MG63 (cell line): ENCODE data around the gene DIDO1. TPM values are rescaled to one million over a fixed set of nuclear protein-coding genes. Genes with fewer than 3 reads are reported as not detected.

Experiments
- DNase-seq: peaks from one replicate; pipeline ENCODE4 v3.0.0-alpha.2; 2020
- H3K27me3 ChIP-seq: fragments of 250-450 bp; sonication (Bioruptor Pico); 2 replicates; pipeline ENCODE4 v1.5.1; 2020; ENCODE audit warnings: mild to moderate bottlenecking, moderate library complexity
- H3K36me3 ChIP-seq: fragments of 250-450 bp; sonication (Bioruptor Pico); 2 replicates; pipeline ENCODE4 v1.5.1; 2020; ENCODE audit warnings: mild to moderate bottlenecking, moderate library complexity
- H3K4me3 ChIP-seq: fragments of 250-450 bp; sonication (Bioruptor Pico); 2 replicates; pipeline ENCODE4 v1.5.1; 2020; ENCODE audit warnings: mild to moderate bottlenecking, moderate library complexity
- H3K9me3 ChIP-seq: fragments of 250-450 bp; sonication (Bioruptor Pico); 2 replicates; pipeline ENCODE4 v1.5.1; 2020; ENCODE audit warnings: mild to moderate bottlenecking, moderate library complexity
- total RNA-seq: library from RNA; depleted of rRNA; stranded (reverse); fragments of >200 nt; shearing (Covaris generic); gene quantifications from 2 replicates; pipeline ENCODE4 v1.2.3, GENCODE V29; 2014; ENCODE audit warnings: low replicate concordance; rRNA removed

Gene DIDO1
- total RNA-seq, 1 experiment from 2014 or later: 21.2 TPM

GRCh38 chr20:62835931-62836861 is 90.1 kb downstream of the DIDO1 start:
- Histone ChIP-seq H3K9me3 (no peaks in the 10 kb centered on the region), H3K27me3 (no peaks in the 10 kb centered on the region), H3K4me3 (no peak overlapping the region), H3K36me3 (no peaks in the 10 kb centered on the region; the same call in 1 of the 2 replicates)
- no peak for DNase-seq

DNA sequence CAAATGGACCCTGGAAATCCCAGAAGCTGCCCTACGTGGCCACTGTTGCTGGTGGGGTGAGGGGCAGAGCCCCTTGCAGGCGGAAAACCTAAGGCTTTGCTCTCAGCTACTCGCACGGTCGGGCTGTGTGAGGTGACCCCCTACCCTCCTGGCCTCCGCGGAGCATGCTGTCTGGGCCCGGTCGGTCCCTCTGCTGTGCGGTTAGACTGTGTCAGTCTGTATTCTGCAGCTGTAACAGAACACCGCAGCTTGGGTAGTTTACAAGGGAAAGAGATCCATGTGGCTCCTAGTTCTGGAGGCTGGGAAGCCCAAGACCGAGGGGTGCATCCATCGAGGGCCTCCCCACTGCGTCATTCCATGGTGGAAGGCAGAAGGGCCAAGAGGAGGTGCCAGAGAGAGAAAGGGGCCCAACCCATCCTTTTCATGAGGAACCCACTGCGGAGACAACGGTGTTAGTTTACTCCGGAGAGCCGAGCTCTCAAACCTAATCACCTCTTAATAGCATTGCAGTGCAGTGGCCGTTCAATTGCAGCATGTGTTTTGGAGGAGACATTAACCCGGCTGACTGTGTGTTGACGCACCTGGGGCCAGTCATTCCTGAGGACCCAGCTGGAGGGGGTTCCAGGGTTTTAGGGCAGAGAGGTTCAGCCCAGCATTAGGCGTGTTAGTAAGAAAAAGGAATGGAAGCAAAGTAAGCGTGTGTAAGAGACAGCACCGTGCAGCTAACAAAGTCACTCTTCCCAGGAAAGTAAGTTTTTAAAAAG is 91.2 kb downstream of the DIDO1 start:
- no peaks in the 10 kb centered on the region for H3K9me3 ChIP-seq
- H3K27me3 ChIP-seq: no peaks in the 10 kb centered on the region
- no peaks in the 10 kb centered on the region for H3K36me3 ChIP-seq
- H3K4me3 ChIP-seq: no peak overlapping the region
- no peak for DNase-seq

- no peak for DNase-seq
- Histone ChIP-seq H3K36me3 (no peaks in the 10 kb centered on the region), H3K27me3 (no peaks in the 10 kb centered on the region), H3K4me3 (no peak overlapping the region), H3K9me3 (no peaks in the 10 kb centered on the region)
Observed at GRCh38 chr20:62832951-62833391, 93.3 kb downstream of the DIDO1 start.

DNA sequence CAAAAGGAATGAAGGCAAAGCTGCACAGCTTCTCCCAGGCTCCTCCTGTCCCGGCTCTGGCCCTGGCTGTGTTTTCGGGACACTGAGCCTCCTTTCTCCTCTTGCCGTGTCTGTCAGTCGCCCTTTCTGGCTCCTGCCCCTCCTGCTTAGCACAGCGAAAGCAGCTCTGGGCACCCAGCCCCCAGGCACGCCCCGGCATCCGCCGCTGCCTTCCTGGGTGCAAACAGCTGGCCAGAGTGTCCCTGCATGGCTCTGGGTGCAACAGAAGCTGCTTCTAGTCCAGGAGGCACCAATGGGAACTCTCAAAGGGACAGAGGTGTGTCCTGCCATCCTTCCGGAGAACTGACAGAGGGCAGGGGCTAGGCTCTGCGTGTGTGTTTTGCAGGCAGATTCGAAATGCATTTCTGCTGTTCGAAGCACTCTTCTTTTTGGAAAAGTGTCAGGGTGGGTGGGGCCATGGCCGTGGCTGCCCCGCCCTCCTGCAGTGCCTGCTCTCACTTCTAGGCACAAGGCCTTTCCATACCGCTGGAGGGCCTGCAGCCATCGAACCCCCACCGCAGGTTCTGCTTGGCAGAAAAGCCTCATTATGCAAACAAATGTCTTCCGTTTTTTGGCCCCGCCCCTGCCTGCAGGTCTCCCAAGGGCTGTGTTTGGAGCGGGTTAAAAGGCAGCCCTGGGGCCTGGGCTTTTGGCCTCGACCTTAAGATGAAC is 93.9 kb downstream of the DIDO1 start:
- DNase-seq: no peak
- H3K27me3 ChIP-seq: no peaks in the 10 kb centered on the region
- no peak overlapping the region for H3K4me3 ChIP-seq
- H3K36me3 ChIP-seq: no peaks in the 10 kb centered on the region
- no peaks in the 10 kb centered on the region for H3K9me3 ChIP-seq

- Histone ChIP-seq H3K4me3 (no peak overlapping the region), H3K27me3 (no peaks in the 10 kb centered on the region), H3K9me3 (no peaks in the 10 kb centered on the region), H3K36me3 (no peaks in the 10 kb centered on the region)
- no peak for DNase-seq
Observed at GRCh38 chr20:62831854-62832211, 94.5 kb downstream of the DIDO1 start.

- Histone ChIP-seq H3K27me3 (no peaks in the 10 kb centered on the region), H3K9me3 (no peaks in the 10 kb centered on the region)
Observed at GRCh38 chr20:62831361-62831788, 94.9 kb downstream of the DIDO1 start.

GRCh38 chr20:62830821-62831220 is 95.5 kb downstream of the DIDO1 start:
- no peaks in the 10 kb centered on the region for H3K27me3 ChIP-seq
- no peaks in the 10 kb centered on the region for H3K9me3 ChIP-seq
- H3K36me3 ChIP-seq: no peaks in the 10 kb centered on the region
- DNase-seq: no peak
- no peak overlapping the region for H3K4me3 ChIP-seq

More at GRCh38 chr20:62831361-62831788, 94.9 kb downstream of the DIDO1 start:
- no peaks in the 10 kb centered on the region for H3K36me3 ChIP-seq
- DNase-seq: no peak
- no peak overlapping the region for H3K4me3 ChIP-seq

- no peaks in the 10 kb centered on the region for H3K9me3 ChIP-seq
- H3K4me3 ChIP-seq: no peak overlapping the region
- no peaks in the 10 kb centered on the region for H3K27me3 ChIP-seq
- no peaks in the 10 kb centered on the region for H3K36me3 ChIP-seq
- DNase-seq: no peak
Observed at GRCh38 chr20:62830251-62830650, 96.1 kb downstream of the DIDO1 start.

DNA sequence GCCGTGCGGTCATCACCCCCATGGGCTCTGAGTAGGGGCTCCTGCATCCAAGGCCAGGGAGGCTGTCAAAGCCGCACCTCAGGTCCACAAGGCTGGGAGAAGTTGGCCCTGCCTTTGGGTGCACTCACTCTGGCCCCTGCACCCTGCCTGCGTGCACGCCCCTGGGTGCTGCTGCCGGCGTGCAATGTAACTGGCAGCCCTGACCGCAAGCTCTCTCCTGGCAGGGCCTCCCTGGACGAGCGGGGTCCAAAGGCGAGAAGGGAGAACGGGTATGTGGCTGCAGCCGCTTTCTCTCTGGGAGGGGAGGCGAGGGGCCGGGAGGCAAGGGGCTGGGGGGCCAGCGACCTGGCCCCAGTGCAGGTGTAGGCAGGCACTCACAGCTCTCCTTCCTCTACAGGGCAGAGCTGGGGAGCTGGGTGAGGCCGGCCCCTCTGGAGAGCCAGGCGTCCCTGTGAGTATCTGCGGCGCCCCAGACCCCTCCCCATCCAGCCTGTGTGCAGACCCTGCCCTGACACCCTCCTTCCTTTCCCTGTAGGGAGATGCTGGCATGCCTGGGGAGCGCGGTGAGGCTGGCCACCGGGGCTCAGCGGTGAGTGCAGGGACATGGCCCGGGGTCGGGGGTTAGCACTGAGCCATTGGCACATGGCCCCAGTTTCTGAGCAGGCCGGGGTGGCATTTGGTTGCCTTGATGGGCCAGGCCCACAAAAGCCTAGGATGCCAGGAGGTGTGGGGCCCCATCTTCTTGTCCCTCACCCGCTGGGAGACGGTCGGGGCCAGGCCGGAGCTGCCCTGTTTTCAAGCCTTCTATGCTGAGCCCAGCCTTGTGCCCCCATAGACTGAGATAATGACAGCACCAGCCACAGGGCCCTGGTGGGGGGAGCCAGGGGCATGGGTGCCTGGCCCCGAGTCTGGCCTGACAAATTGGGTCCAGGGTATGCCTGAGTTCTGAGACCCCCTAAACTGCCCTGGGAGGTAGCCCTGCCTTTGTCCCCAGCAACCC is 96.8 kb downstream of the DIDO1 start:
- no peaks in the 10 kb centered on the region for H3K27me3 ChIP-seq
- H3K36me3 ChIP-seq: no peaks in the 10 kb centered on the region
- no peak for DNase-seq
- H3K9me3 ChIP-seq: no peaks in the 10 kb centered on the region
- no peak overlapping the region for H3K4me3 ChIP-seq

GRCh38 chr20:62828511-62829230 is 97.6 kb downstream of the DIDO1 start:
- no peaks in the 10 kb centered on the region for H3K9me3 ChIP-seq
- H3K36me3 ChIP-seq: no peaks in the 10 kb centered on the region
- H3K27me3 ChIP-seq: no peaks in the 10 kb centered on the region
- no peak overlapping the region for H3K4me3 ChIP-seq
- no peak for DNase-seq

- no peak overlapping the region for H3K4me3 ChIP-seq
- no peaks in the 10 kb centered on the region for H3K27me3 ChIP-seq
- H3K9me3 ChIP-seq: no peaks in the 10 kb centered on the region
- H3K36me3 ChIP-seq: no peaks in the 10 kb centered on the region
- DNase-seq: no peak
Observed at GRCh38 chr20:62828051-62828450, 98.3 kb downstream of the DIDO1 start.

Other genes with a start within 250 kb of the DIDO1 start
- gene NTSR1, start 217.7 kb downstream of the DIDO1 start, total RNA-seq: 0.40 TPM in 1 of 2 replicates, not detected in the other
- gene MRGBP, start 130.0 kb downstream of the DIDO1 start, total RNA-seq: 52.1 and 63.5 TPM in 2 replicates
- gene OGFR, start 121.7 kb downstream of the DIDO1 start, total RNA-seq: 67.7 and 72.3 TPM in 2 replicates
- 2.8 TPM in 1 of 2 replicates, not detected in the other for gene COL9A3, start 109.5 kb downstream of the DIDO1 start, total RNA-seq
- gene TCFL5, start 64.7 kb downstream of the DIDO1 start, total RNA-seq: 16.0 and 25.4 TPM in 2 replicates
- gene GID8, start 11.6 kb upstream of the DIDO1 start, total RNA-seq: 36.6 and 42.1 TPM in 2 replicates
- gene SLC17A9, start 26.2 kb upstream of the DIDO1 start, total RNA-seq: not detected in 2 replicates
- not detected in 2 replicates for gene BHLHE23, start 80.5 kb upstream of the DIDO1 start, total RNA-seq